Chondrocyte (in vitro differentiated cells): ENCODE results near the gene CARS2. TPM values are rescaled to one million over a fixed set of nuclear protein-coding genes. Genes with fewer than 3 reads are reported as not detected.

ENCODE experiments used
- DNase-seq: peaks from one replicate; pipeline ENCODE4 v3.0.0; 2021; ENCODE audit warnings: mixed read lengths, low spot score
- H3K27ac Mint-ChIP-seq: one replicate; pipeline ENCODE4 v1.8.0; 2021; ENCODE audit warnings: mild to moderate bottlenecking, moderate library complexity, mixed read lengths; ENCODE audit not compliant: unreplicated experiment
- H3K27me3 Mint-ChIP-seq: 2 replicates; pipeline ENCODE4 v1.8.0; 2021; ENCODE audit warnings: low read depth, mixed read lengths
- H3K36me3 Mint-ChIP-seq: 2 replicates; pipeline ENCODE4 v1.8.0; 2021; ENCODE audit warnings: low read depth, mixed read lengths
- H3K4me1 Mint-ChIP-seq: 2 replicates; pipeline ENCODE4 v1.8.0; 2021; ENCODE audit warnings: low read depth, mild to moderate bottlenecking, mixed read lengths
- H3K4me3 Mint-ChIP-seq: one replicate; pipeline ENCODE4 v1.8.0; 2021; ENCODE audit warnings: mild to moderate bottlenecking, moderate library complexity, mixed read lengths; ENCODE audit not compliant: unreplicated experiment
- H3K9me3 Mint-ChIP-seq: 2 replicates; pipeline ENCODE4 v1.8.0; 2021; ENCODE audit warnings: low read depth, mixed read lengths
- CTCF ChIP-seq: fragments of 200-600 bp; sonication (generic); IDR thresholded peaks from 2 replicates; pipeline ENCODE4 v1.5.0; 2021; ENCODE audit warnings: antibody characterized with exemption, mild to moderate bottlenecking, moderate library complexity
- total RNA-seq: library from RNA; stranded (reverse); gene quantifications from 3 replicates; pipeline ENCODE4 v1.2.1, GENCODE V29; 2021

Gene CARS2
- total RNA-seq, 1 donor from 2014 or later, result 60.2 TPM

GRCh38 chr13:110669036-110669435 is 36.9 kb downstream of the CARS2 start:
- no peak for DNase-seq
- Mint-ChIP-seq H3K4me1 (no peaks in the 10 kb centered on the region), H3K27me3 (no peaks in the 10 kb centered on the region), H3K36me3 (peaks cover 40% of the 10 kb centered on the region), H3K27ac (no peak overlapping the region), H3K9me3 (peaks cover 8% of the 10 kb centered on the region), H3K4me3 (no peak overlapping the region)
- no peak for TF ChIP-seq CTCF

- no peak for TF ChIP-seq CTCF
- no peaks in the 10 kb centered on the region for H3K27me3 Mint-ChIP-seq
- no peak for DNase-seq
- H3K36me3 Mint-ChIP-seq, result peaks cover 51% of the 10 kb centered on the region
- no peak overlapping the region for H3K27ac Mint-ChIP-seq
- H3K9me3 Mint-ChIP-seq, result peaks cover 13% of the 10 kb centered on the region
- H3K4me3 Mint-ChIP-seq, result no peak overlapping the region
- no peaks in the 10 kb centered on the region for H3K4me1 Mint-ChIP-seq
Measured at GRCh38 chr13:110666255-110666533, 39.7 kb downstream of the CARS2 start.

GRCh38 chr13:110665491-110666254 is 40.2 kb downstream of the CARS2 start:
- DNase-seq, result peak; percentile 44
- TF ChIP-seq CTCF, result no peak
- no peaks in the 10 kb centered on the region for H3K27me3 Mint-ChIP-seq
- no peaks in the 10 kb centered on the region for H3K4me1 Mint-ChIP-seq
- H3K27ac Mint-ChIP-seq, result no peak overlapping the region
- H3K9me3 Mint-ChIP-seq, result peaks cover 9% of the 10 kb centered on the region
- no peak overlapping the region for H3K4me3 Mint-ChIP-seq
- peaks cover 47% of the 10 kb centered on the region for H3K36me3 Mint-ChIP-seq

- H3K27ac Mint-ChIP-seq, result peak overlapping the region; percentile 22
- no peaks in the 10 kb centered on the region for H3K4me1 Mint-ChIP-seq
- TF ChIP-seq CTCF, result no peak
- H3K36me3 Mint-ChIP-seq, result peaks cover 49% of the 10 kb centered on the region
- peaks cover 15% of the 10 kb centered on the region for H3K9me3 Mint-ChIP-seq
- DNase-seq, result no peak
- no peaks in the 10 kb centered on the region for H3K27me3 Mint-ChIP-seq
- no peak overlapping the region for H3K4me3 Mint-ChIP-seq
Measured at GRCh38 chr13:110664673-110665072, 41.2 kb downstream of the CARS2 start.

GRCh38 chr13:110664041-110664440 is 41.9 kb downstream of the CARS2 start:
- Mint-ChIP-seq H3K27me3 (no peaks in the 10 kb centered on the region), H3K4me3 (no peak overlapping the region), H3K9me3 (peaks cover 18% of the 10 kb centered on the region), H3K27ac (no peak overlapping the region), H3K4me1 (no peaks in the 10 kb centered on the region), H3K36me3 (peaks cover 53% of the 10 kb centered on the region)
- no peak for DNase-seq
- no peak for TF ChIP-seq CTCF
